ENCODE measurements around the gene PPP2R3B. TPM values are rescaled to one million over a fixed set of nuclear protein-coding genes. Genes with fewer than 3 reads are reported as not detected.

Gene PPP2R3B
- polyA plus RNA-seq, 1 experiment: 4.8 TPM

DNA sequence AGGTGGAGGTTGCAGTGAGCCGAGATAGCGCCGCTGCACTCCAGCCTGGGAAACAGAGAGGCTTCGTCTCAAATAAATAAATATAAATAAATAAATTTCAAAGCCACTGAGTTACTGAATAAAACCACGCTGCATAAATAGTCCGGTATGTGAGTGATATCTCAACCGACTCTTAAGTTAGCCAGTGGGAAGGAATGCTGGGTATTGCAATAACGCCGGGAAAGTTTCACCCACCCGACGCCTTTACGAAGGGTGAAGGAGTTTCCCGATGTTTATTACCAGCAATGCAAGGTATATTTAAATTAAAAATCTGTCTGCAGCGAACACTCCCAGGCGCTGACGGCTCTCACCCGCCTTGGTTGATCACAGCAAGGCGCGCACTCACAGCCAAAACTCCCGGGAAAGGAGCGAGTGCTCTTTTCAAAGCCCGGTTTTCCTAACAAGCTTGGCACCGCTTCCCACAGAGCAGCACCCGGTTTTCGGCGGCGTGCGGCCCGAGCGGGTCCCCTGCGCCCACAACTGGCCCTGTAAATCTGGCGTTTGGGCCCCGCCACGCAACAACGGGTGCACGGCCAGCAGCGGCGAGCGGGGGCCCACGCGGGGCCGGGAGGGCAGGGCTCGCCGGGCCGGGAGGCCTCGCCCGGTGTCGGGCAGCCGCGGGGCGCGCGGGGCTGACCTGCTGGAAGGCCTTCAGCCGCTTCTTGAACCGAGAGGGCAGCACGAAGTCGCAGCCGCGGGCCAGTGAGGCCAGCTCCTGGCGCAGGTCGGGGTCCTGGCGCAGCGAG is 13.7 kb downstream of the PPP2R3B start:
- TF ChIP-seq, protein P1, sequence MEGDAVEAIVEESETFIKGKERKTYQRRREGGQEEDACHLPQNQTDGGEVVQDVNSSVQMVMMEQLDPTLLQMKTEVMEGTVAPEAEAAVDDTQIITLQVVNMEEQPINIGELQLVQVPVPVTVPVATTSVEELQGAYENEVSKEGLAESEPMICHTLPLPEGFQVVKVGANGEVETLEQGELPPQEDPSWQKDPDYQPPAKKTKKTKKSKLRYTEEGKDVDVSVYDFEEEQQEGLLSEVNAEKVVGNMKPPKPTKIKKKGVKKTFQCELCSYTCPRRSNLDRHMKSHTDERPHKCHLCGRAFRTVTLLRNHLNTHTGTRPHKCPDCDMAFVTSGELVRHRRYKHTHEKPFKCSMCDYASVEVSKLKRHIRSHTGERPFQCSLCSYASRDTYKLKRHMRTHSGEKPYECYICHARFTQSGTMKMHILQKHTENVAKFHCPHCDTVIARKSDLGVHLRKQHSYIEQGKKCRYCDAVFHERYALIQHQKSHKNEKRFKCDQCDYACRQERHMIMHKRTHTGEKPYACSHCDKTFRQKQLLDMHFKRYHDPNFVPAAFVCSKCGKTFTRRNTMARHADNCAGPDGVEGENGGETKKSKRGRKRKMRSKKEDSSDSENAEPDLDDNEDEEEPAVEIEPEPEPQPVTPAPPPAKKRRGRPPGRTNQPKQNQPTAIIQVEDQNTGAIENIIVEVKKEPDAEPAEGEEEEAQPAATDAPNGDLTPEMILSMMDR (IDR thresholded peaks at IDR 0.05; ENCODE audit: low read depth, low read length): no peak
- POLR2A ChIA-PET: no interaction called here
- peak; percentile 15 for DNase-seq (ENCODE audit: low read depth, low spot score)
- Histone ChIP-seq H3K9me3 (ENCODE audit: control insufficient read depth, insufficient read depth, low read length) (no peaks in the 10 kb centered on the region; the same call in 1 of the 2 replicates), H3K4me3 (ENCODE audit: low read depth, low read length) (peak overlapping the region; percentile 50), H3K27ac (ENCODE audit: low read depth, low read length) (no peak overlapping the region), H3K27me3 (ENCODE audit: control insufficient read depth, insufficient read depth, low read length) (peaks cover 12% of the 10 kb centered on the region)
- CTCF ChIA-PET: no interaction called here

DNA sequence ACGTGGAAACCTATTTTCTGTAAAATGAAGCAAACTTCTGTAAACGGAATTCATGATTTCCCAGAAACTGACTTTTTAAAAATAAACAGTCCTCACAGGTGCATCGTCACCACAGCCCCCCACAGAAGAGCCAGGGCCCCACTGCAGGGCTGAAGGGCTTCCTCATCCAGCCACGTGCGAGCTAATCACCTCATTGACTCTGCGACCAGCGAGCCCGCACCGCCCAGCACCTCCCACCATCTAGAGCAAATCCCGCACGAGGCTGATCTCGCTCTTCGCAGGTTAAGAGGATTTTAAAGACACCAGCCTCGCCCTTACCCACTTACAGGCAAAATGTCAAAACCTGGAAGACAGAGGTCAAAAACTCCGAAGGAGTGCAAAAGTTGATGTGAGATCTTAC is 14.8 kb downstream of the PPP2R3B start:
- Histone ChIP-seq H3K4me3 (ENCODE audit: low read depth, low read length) (no peak overlapping the region), H3K27me3 (ENCODE audit: control insufficient read depth, insufficient read depth, low read length) (peaks cover 12% of the 10 kb centered on the region), H3K9me3 (ENCODE audit: control insufficient read depth, insufficient read depth, low read length) (no peaks in the 10 kb centered on the region; the same call in 1 of the 2 replicates), H3K27ac (ENCODE audit: low read depth, low read length) (no peak overlapping the region)
- ChIA-PET POLR2A (no interaction called here), CTCF (no interaction called here)
- TF ChIP-seq, protein P1 (IDR thresholded peaks at IDR 0.05; ENCODE audit: low read depth, low read length): no peak
- DNase-seq (ENCODE audit: low read depth, low spot score): no peak

DNA sequence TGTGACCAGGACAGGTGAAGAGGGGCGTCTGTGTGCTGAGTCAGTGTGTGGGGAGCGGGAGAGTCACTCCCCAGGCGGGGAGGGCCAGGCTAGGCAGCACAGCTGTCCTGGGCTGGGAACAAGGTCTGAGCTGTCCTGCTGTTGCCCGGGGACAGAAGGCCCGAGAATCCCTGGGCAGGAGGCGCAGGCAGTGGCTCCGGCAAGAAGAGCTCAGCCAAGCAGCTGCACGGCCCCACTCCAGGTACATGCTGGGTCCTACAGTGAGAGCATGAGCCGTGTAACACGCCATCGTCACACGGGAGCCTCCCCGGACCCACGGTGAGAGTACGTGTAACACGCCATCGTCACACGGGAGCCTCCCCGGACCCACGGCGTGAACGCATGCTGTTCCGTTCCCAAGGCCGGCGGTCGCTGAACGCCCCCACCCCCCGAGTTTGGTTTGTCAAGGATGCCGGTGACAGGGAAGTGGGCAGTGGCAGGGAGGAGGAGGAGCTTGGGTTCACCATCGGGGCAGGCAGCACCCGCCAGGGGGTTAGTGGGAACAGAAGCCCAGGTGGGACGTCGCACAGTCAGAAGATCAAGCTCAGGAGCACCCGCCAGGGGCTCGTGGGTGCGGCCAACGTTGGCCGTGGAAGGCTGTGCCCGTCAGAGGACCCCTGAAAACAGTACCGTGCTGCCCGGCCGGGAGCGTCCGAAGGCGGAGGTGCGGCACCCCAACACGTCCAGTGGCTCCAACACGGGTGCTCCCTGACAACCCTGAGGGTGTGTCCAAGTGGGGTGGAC is 15.6 kb downstream of the PPP2R3B start:
- H3K9me3 ChIP-seq (ENCODE audit: control insufficient read depth, insufficient read depth, low read length): no peaks in the 10 kb centered on the region; the same call in 1 of the 2 replicates
- ChIA-PET CTCF (no interaction called here), POLR2A (no interaction called here)
- no peak for DNase-seq (ENCODE audit: low read depth, low spot score)
- H3K27ac ChIP-seq (ENCODE audit: low read depth, low read length): no peak overlapping the region
- H3K27me3 ChIP-seq (ENCODE audit: control insufficient read depth, insufficient read depth, low read length): peaks cover 12% of the 10 kb centered on the region
- TF ChIP-seq, protein P1 (IDR thresholded peaks at IDR 0.05; ENCODE audit: low read depth, low read length): no peak
- no peak overlapping the region for H3K4me3 ChIP-seq (ENCODE audit: low read depth, low read length)

DNA sequence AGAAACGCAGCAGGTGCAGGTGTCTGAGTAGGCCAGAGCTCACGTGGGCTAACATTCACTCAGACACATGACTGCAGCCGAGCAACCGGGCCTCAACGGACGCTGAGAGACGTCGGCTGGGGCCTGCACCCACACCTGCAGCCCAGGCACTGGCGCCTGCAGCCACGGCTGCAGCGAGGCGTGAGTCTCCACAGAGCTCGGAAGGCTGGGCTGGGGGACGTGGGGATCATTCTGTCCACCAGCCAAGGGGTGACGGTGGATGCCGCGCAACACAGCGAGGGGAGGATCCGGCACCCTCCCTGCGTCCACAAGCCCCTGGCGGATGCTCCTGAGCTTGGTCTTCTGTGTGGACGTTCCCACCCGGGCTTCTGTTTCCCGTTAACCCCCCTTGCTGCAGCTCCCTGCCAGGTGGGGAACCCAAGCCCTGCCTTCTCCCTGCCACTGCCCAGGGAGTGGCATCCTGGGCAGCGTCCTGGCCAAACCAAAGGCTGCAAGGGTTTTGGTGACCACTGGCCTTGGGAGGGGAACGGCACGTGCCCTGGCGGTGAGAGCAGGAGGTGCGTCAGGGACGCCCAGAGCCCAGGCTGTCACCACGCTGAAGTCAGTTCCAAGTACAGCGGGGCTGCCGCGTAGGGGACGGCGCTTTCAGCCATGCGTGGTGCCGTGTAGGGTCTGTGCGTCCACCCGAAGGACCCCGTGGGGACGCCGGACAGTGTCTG is 16.3 kb downstream of the PPP2R3B start:
- TF ChIP-seq, protein P1 (IDR thresholded peaks at IDR 0.05; ENCODE audit: low read depth, low read length): no peak
- no peak for DNase-seq (ENCODE audit: low read depth, low spot score)
- H3K27ac ChIP-seq (ENCODE audit: low read depth, low read length): no peak overlapping the region
- ChIA-PET POLR2A (no interaction called here), CTCF (no interaction called here)
- H3K9me3 ChIP-seq (ENCODE audit: control insufficient read depth, insufficient read depth, low read length): no peaks in the 10 kb centered on the region; the same call in 1 of the 2 replicates
- H3K4me3 ChIP-seq (ENCODE audit: low read depth, low read length): no peak overlapping the region
- H3K27me3 ChIP-seq (ENCODE audit: control insufficient read depth, insufficient read depth, low read length): peaks cover 12% of the 10 kb centered on the region

Data from AG04450 (cell line).